Psoas muscle (tissue), 8 donors: ENCODE data around the gene CA6. TPM values are rescaled to one million over a fixed set of nuclear protein-coding genes. Genes with fewer than 3 reads are reported as not detected.

Experiments
- ATAC-seq, 4 donors: fragments of 200-7000 bp; cut with Tn5 transposase; one replicate each; pipeline ENCODE4 v1.9.1; 2020; ENCODE audit warnings: moderate library complexity in 3 of 4, mild to moderate bottlenecking in 2 of 4
- DNase-seq, 2 donors: peaks; one replicate each; pipeline ENCODE4 v3.0.0-alpha.2; 2020
- H3K27ac ChIP-seq: fragments of 200-600 bp; one replicate; pipeline ENCODE4 v1.8.0; 2022
- H3K27me3 ChIP-seq, 3 donors: fragments of 200-600 bp in 1 of 3; one replicate each; pipeline versions ENCODE4 v1.6.1 to v1.8.0; 2013 to 2022; ENCODE audit warnings: low read length in 2 of 3, mild to moderate bottlenecking in 2 of 3, moderate library complexity in 1 of 3; ENCODE audit not compliant: insufficient read depth in 3 of 3
- H3K36me3 ChIP-seq, 2 donors: fragments of 200-600 bp in 1 of 2; one replicate each; pipeline versions ENCODE4 v1.6.1 to v1.8.0; 2013 to 2022; ENCODE audit warnings: low read depth in 1 of 2, mild to moderate bottlenecking in 1 of 2, moderate library complexity in 1 of 2; ENCODE audit not compliant: insufficient read depth in 1 of 2
- H3K4me1 ChIP-seq: fragments of 200-600 bp; one replicate; pipeline ENCODE4 v1.8.0; 2022
- H3K4me3 ChIP-seq: fragments of 200-600 bp; one replicate; pipeline ENCODE4 v1.8.0; 2022; ENCODE audit warnings: mild to moderate bottlenecking
- H3K9me3 ChIP-seq: fragments of 200-600 bp; one replicate; pipeline ENCODE4 v1.8.0; 2022
- CTCF ChIP-seq: fragments of 200-600 bp; IDR thresholded peaks from one replicate; pipeline ENCODE4 v1.8.0; 2022; ENCODE audit warnings: antibody characterized with exemption
- WGBS, 3 donors: extraction: QIAGEN DNeasy Blood & Tissue Kit; methylation state at CpG; one replicate each; pipeline versions ENCODE4 v1.1.6 to v1.1.7; 2013; 5-methylcytosine and 5-hydroxymethylcytosine counted together
- intact Hi-C, 2 donors: fragments of 100-400 bp; cut with DNase I; formaldehyde crosslinking; loops; one replicate each; pipeline versions ENCODE4 v1.11.0 to v1.14.2; 2022
- polyA plus RNA-seq, 3 donors: library from polyadenylated mRNA; stranded (reverse); fragments of 200-250 nt; gene quantifications; one replicate each; pipeline ENCODE4 v1.2.3, GENCODE V29; 2013
- total RNA-seq, 4 donors: library from RNA; stranded (reverse); fragmentation: NEBNext Ultra II Directional in 2 of 4; extraction: Animal tissue kit (Norgen Biotek cat#: 25700) in 2 of 4; gene quantifications; one replicate each; pipeline versions ENCODE4 v1.2.1 to v1.2.4, GENCODE V29; 2021 to 2023
- donor health status: healthy with polysubstance abuse.
- donor health status: DM: no; HTN: no; CAD: no; lungs with moderate emphysema.
- donor health status: Bipolar disorder and iron deficiency.
- donor health status: healthy.
- donor health status: DM: yes; HTN: yes; CAD: no.
- donor health status: DM: no; HTN: no; CAD: no.
- donor health status: DM: no; HTN: no; CAD: no.
- donor health status: DM: yes; HTN: yes; CAD: no.

The CA6 gene
- total and polyA plus RNA-seq, 7 donors = not detected

- TF ChIP-seq CTCF = no peak
- no peaks in the 10 kb centered on the region for H3K4me1 ChIP-seq
- ATAC-seq = no peak
Measured at GRCh38 chr1:9008236-9008635, 62.6 kb downstream of the CA6 start.

GRCh38 chr1:9009438-9010370 lies 64.0 kb downstream of the CA6 start:
- ATAC-seq (peak in 2 of 4 donors; percentile 27 to 55), DNase-seq (no peak)
- Histone ChIP-seq H3K27me3 (no peaks in the 10 kb centered on the region), H3K4me1 (no peaks in the 10 kb centered on the region), H3K27ac (no peak overlapping the region), H3K9me3 (no peaks in the 10 kb centered on the region), H3K4me3 (no peak overlapping the region), H3K36me3 (no peaks in the 10 kb centered on the region)
- TF ChIP-seq CTCF = peak; percentile 36
- WGBS, 3 donors = 67 to 68% (median 68%) methylated on average over 18 to 21 of the region's 21 CpGs
- intact Hi-C loops = loop anchor here (5.0 to 10.0 kb wide), 3 partner anchors 85 to 93 kb away; no protein-coding TSS in a partner anchor

More at GRCh38 chr1:9008236-9008635, 62.6 kb downstream of the CA6 start:
- no peaks in the 10 kb centered on the region for H3K27me3 ChIP-seq
- no peaks in the 10 kb centered on the region for H3K9me3 ChIP-seq
- H3K36me3 ChIP-seq = no peaks in the 10 kb centered on the region
- no peak for DNase-seq
- H3K27ac ChIP-seq = no peak overlapping the region
- intact Hi-C loops = loop anchor here in 1 of 2 donors (5.0 kb wide), 1 partner anchor 91 kb away; no protein-coding TSS in a partner anchor
- H3K4me3 ChIP-seq = no peak overlapping the region
- WGBS, 3 donors = 77 to 89% (median 87%) methylated on average over 8 to 10 of the region's 10 CpGs

GRCh38 chr1:9010781-9011323 lies 65.2 kb downstream of the CA6 start:
- Histone ChIP-seq H3K36me3 (no peaks in the 10 kb centered on the region), H3K9me3 (no peaks in the 10 kb centered on the region), H3K4me3 (no peak overlapping the region), H3K27ac (no peak overlapping the region), H3K27me3 (no peaks in the 10 kb centered on the region), H3K4me1 (no peaks in the 10 kb centered on the region)
- WGBS, 3 donors = 77 to 79% (median 79%) methylated on average over 8 of the region's 8 CpGs
- no peak for DNase-seq
- no peak for TF ChIP-seq CTCF
- ATAC-seq = peak in 1 of 4 donors; percentile 8
- intact Hi-C loops = loop anchor here (5.0 to 10.0 kb wide), 2 partner anchors 84 to 91 kb away; no protein-coding TSS in a partner anchor

GRCh38 chr1:9013819-9014218 lies 68.2 kb downstream of the CA6 start:
- no peak for TF ChIP-seq CTCF
- no peaks in the 10 kb centered on the region for H3K9me3 ChIP-seq
- no peak overlapping the region for H3K27ac ChIP-seq
- H3K4me3 ChIP-seq = no peak overlapping the region
- WGBS, 3 donors = 75 to 83% (median 77%) methylated on average over 8 of the region's 8 CpGs
- no peaks in the 10 kb centered on the region for H3K4me1 ChIP-seq
- H3K36me3 ChIP-seq = no peaks in the 10 kb centered on the region
- DNase-seq = no peak
- no peak for ATAC-seq
- intact Hi-C loops = loop anchor here (5.0 to 10.0 kb wide), 2 partner anchors 81 to 88 kb away; no protein-coding TSS in a partner anchor
- H3K27me3 ChIP-seq = no peaks in the 10 kb centered on the region
